Effector CD8-positive, alpha-beta T cell (primary cell): ENCODE data around the gene OR10J4.
"Not testable (repeated sequence)": the region's sequence is repeated elsewhere in the genome, so short reads cannot be mapped to it uniquely, and the experiment has no call there.

ENCODE experiments used
- DNase-seq: peaks from one replicate; lab custom pipeline; 2025; lab: John Stamatoyannopoulos, UW
- total RNA-seq, 4 experiments: gene quantifications; one replicate each; lab custom pipeline; 2026; lab: John Stamatoyannopoulos, UW

OR10J4 gene
- 0 reads per million in 4 experiments for total RNA-seq

- no peak for DNase-seq
These were observed at the start of gene OR10J4 for GRCh38 chr1:159431904-159432303. TSS of gene OR10J4 (plus strand) at chr1:159432204.

GRCh38 chr1:159406821-159407220 lies 25.2 kb upstream of the OR10J4 start:
- DNase-seq = no peak

- no peak for DNase-seq
These were observed 23.1 kb upstream of the OR10J4 start for GRCh38 chr1:159408862-159409400.

GRCh38 chr1:159421821-159422220 lies 10.2 kb upstream of the OR10J4 start:
- no peak for DNase-seq

GRCh38 chr1:159428536-159428935 lies 3.5 kb upstream of the OR10J4 start:
- DNase-seq = no peak

GRCh38 chr1:159429074-159429861 lies 2.7 kb upstream of the OR10J4 start:
- DNase-seq = no peak

- no peak for DNase-seq
These were observed 1.0 kb upstream of the OR10J4 start for GRCh38 chr1:159430985-159431384.

GRCh38 chr1:159436469-159436868 lies 4.5 kb downstream of the OR10J4 start:
- no peak for DNase-seq

GRCh38 chr1:159439422-159439821 lies 7.4 kb downstream of the OR10J4 start, which contains the start of gene OR10J1:
TSS of gene OR10J1 (plus strand) at chr1:159439722. CDS start at chr1:159439792, 70 bp downstream.
- no peak for DNase-seq

GRCh38 chr1:159441360-159441759 lies 9.4 kb downstream of the OR10J4 start:
- no peak for DNase-seq

GRCh38 chr1:159442428-159442827 lies 10.4 kb downstream of the OR10J4 start:
- DNase-seq = no peak

GRCh38 chr1:159443066-159443750 lies 11.2 kb downstream of the OR10J4 start:
- DNase-seq = no peak

- no peak for DNase-seq
These were observed 12.5 kb downstream of the OR10J4 start for GRCh38 chr1:159444511-159444910.

GRCh38 chr1:159448181-159448580 lies 16.2 kb downstream of the OR10J4 start:
- no peak for DNase-seq

- not testable (repeated sequence) for DNase-seq
These were observed 17.6 kb downstream of the OR10J4 start for GRCh38 chr1:159449605-159450004.

- no peak for DNase-seq
These were observed 27.5 kb downstream of the OR10J4 start for GRCh38 chr1:159459551-159459950.

GRCh38 chr1:159465191-159465603 lies 33.2 kb downstream of the OR10J4 start:
- DNase-seq = no peak

- no peak for DNase-seq
These were observed 36.3 kb downstream of the OR10J4 start for GRCh38 chr1:159468321-159468720.

- DNase-seq = no peak
These were observed 38.0 kb downstream of the OR10J4 start for GRCh38 chr1:159469921-159470533.

GRCh38 chr1:159473335-159473734 lies 41.3 kb downstream of the OR10J4 start:
- no peak for DNase-seq

- no peak for DNase-seq
These were observed 42.9 kb downstream of the OR10J4 start for GRCh38 chr1:159474926-159475325.
